Bronchial epithelial cell (primary cell): ENCODE data around the gene KCND3. TPM values are rescaled to one million over a fixed set of nuclear protein-coding genes. Genes with fewer than 3 reads are reported as not detected.
"Not testable (repeated sequence)": the region's sequence is repeated elsewhere in the genome, so short reads cannot be mapped to it uniquely, and the experiment has no call there.

Experiments
- DNase-seq: peaks from one replicate; pipeline ENCODE4 v3.0.0-alpha.2; 2010; ENCODE audit warnings: low read depth
- FAIRE-seq: peaks from 2 replicates; lab custom pipeline; 2011; peaks lifted over from hg19 to GRCh38; lab: Jason Lieb, UNC
- H3K27me3 ChIP-seq: 2 replicates; pipeline ENCODE4 v1.5.1; 2011; ENCODE audit warnings: low read length; ENCODE audit not compliant: control insufficient read depth, insufficient read depth
- H3K36me3 ChIP-seq: 2 replicates; pipeline ENCODE4 v1.5.1; 2011; ENCODE audit warnings: low read length; ENCODE audit not compliant: control insufficient read depth, insufficient read depth
- H3K4me3 ChIP-seq: 2 replicates; pipeline ENCODE4 v1.5.1; 2011; ENCODE audit warnings: mild to moderate bottlenecking, low read depth, low read length, control low read depth
- total RNA-seq: library from RNA; depleted of rRNA; stranded (reverse); fragments of >200 nt; gene quantifications from 2 replicates; pipeline ENCODE4 v1.2.1, GENCODE V29; 2014
- TF ChIP-seq, protein P1 (sequence below): IDR thresholded peaks from 2 replicates; pipeline ENCODE4 v1.5.1; 2011; ENCODE audit warnings: mild to moderate bottlenecking, moderate library complexity, low read length, control low read depth, inconsistent platforms; ENCODE audit not compliant: insufficient read depth, severe bottlenecking

Gene KCND3
- total RNA-seq, 1 donor from 2014 or later, result under 0.01 TPM

DNA sequence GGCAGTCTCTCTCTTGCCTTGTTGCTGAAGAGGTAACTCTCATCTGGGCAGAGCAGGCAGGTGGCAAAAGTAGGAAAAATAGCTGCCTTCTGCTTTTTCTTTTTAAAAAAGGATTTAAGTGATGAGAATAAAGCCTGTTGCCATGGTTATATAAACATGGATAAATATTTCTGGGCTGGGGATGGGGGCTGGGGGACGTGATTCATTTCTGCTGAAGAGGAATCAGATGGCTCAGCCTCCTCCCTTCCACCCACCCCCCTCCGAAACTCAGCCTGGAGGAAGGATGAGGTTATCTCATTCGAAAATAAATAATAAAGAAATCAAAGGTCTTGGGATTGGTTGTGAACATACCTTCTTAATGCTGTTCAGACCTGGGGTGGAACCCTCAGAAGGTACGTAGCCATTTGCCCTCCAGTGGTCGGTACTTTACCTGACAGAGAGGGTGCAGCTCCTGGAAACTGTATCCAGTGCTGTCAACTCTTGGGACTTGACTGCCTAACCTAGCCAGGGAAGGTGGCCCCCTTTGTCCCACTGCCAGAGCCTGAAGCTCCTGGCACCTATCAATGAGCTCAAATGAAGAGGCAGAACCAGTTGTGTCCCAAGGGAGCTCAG lies 246.4 kb downstream of the KCND3 start:
- H3K27me3 ChIP-seq, result no peaks in the 10 kb centered on the region
- H3K36me3 ChIP-seq, result no peaks in the 10 kb centered on the region
- DNase-seq (no peak), FAIRE-seq (no peak)
- H3K4me3 ChIP-seq, result no peak overlapping the region
- TF ChIP-seq, protein P1, sequence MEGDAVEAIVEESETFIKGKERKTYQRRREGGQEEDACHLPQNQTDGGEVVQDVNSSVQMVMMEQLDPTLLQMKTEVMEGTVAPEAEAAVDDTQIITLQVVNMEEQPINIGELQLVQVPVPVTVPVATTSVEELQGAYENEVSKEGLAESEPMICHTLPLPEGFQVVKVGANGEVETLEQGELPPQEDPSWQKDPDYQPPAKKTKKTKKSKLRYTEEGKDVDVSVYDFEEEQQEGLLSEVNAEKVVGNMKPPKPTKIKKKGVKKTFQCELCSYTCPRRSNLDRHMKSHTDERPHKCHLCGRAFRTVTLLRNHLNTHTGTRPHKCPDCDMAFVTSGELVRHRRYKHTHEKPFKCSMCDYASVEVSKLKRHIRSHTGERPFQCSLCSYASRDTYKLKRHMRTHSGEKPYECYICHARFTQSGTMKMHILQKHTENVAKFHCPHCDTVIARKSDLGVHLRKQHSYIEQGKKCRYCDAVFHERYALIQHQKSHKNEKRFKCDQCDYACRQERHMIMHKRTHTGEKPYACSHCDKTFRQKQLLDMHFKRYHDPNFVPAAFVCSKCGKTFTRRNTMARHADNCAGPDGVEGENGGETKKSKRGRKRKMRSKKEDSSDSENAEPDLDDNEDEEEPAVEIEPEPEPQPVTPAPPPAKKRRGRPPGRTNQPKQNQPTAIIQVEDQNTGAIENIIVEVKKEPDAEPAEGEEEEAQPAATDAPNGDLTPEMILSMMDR, result no peak

GRCh38 chr1:111742292-111742691 lies 247.2 kb downstream of the KCND3 start:
- not testable (repeated sequence) for H3K36me3 ChIP-seq, H3K27me3 ChIP-seq, H3K4me3 ChIP-seq, FAIRE-seq, DNase-seq

- Histone ChIP-seq H3K36me3 (peaks cover 8% of the 10 kb centered on the region), H3K4me3 (peak overlapping the region; percentile 70), H3K27me3 (no peaks in the 10 kb centered on the region)
- FAIRE-seq (no peak), DNase-seq (peak; percentile 56)
- TF ChIP-seq, protein P1, result peak; percentile 5
These were observed 249.3 kb downstream of the KCND3 start for GRCh38 chr1:111739925-111740765.

DNA sequence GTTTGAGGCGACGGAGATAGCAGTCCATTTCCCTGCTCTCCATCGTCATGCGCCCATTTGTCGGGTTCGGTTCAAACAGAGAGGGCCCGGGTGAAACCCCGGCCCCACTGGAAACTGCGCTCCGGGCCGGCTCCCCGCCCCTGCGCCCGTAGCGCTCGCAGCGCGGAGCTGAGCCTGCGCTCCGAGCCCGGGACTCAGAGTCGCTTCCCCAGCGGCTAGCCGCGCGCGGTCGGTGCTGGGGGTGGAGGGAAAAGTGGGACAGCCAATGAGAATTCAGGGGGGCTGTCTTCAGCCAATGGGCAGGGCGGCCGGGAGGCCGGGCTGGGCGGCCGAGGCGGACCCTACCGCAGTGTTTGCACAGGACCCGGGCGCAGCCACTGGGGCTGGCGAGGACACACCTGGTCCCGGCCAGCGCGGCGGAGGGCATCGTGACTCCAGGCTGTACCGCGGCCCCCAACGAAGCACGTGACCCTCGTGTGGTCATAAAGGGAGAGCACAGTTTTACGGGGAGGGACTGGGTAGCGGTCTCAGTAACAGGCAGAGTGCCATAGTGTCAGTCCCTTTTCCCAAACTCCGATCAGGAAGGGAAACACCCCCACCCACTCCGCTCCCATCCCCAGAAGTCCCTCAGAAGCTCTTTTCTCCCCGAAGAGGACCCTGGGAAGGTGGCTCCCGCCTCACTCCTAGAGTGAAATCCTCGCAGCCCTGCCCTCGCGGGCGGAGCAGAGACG lies 250.1 kb downstream of the KCND3 start, which contains the start of gene INKA2:
INKA2 (minus strand) TSS at position 202 of the 731 bp plus-strand sequence; CDS start at position 49, 153 bp downstream.
- TF ChIP-seq, protein P1, result no peak
- peaks cover 8% of the 10 kb centered on the region for H3K36me3 ChIP-seq
- FAIRE-seq (no peak), DNase-seq (peak; percentile 83)
- H3K27me3 ChIP-seq, result no peaks in the 10 kb centered on the region
- peak within 1 kb of the TSS; percentile 70 for H3K4me3 ChIP-seq

DNA sequence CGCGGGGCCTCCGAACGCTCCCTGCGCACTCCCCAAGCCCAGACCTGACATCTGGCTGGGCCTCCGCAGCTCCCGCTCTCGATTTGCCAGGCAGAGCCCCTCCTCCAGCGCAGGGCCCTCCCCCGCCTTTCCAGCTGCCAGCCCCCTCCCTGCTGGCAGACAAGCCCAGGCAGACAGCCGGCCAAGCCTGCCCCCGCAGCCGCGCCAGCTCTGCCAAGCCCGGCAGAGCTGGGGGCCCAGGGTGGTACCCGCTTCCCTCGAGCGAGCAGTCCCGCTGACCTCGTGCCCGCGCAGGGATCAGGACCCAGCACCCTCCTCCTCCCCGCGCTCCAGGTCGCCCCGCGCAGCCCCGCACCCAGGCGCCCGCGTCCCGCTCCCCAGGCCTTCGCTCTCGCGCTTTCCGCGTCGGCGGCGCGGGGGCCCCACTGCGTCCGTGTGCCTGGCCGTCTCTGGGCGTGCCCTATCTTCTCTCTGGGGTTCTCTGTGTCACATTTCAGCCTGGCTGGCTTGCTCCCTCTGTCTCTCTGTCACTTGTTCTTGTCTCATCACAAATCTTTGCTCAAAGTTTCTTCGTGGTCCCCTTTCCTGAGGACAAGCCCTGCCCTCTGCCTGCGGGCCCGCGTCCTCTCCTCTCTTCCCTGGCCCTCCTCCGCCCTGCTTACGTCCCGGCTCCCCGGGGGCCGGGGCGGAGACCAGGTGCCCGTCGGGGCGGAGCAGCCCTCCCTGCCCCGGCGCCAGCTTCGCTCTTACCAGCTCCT lies 250.9 kb downstream of the KCND3 start:
- TF ChIP-seq, protein P1, result peak; percentile 4
- Histone ChIP-seq H3K4me3 (peak overlapping the region; percentile 70), H3K27me3 (no peaks in the 10 kb centered on the region), H3K36me3 (peaks cover 8% of the 10 kb centered on the region)
- no peak for FAIRE-seq
- DNase-seq, result peak; percentile 81

DNA sequence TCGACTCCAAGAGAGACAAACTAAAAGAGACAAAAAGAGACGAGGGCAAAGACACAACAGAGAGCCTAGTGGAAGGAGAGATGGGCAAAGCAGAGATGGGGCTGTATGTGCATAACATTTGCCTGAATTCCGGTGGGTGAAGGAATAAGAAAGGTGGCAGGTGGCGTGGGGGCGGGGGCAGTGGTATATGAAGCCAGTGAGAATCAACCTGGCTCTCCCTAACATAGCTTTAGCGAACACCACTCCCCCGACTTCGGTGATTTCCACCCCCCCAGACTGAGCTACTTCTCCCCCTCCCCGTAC lies 251.4 kb downstream of the KCND3 start:
- TF ChIP-seq, protein P1, result no peak
- no peak for DNase-seq
- FAIRE-seq, result no peak
- Histone ChIP-seq H3K36me3 (peaks cover 8% of the 10 kb centered on the region), H3K4me3 (peak overlapping the region; percentile 70), H3K27me3 (no peaks in the 10 kb centered on the region)
